Left lung (tissue), 10 donors: ENCODE measurements around the gene RPL39. TPM values are rescaled to one million over a fixed set of nuclear protein-coding genes. Genes with fewer than 3 reads are reported as not detected.
"Not testable (repeated sequence)": the region's sequence is repeated elsewhere in the genome, so short reads cannot be mapped to it uniquely, and the experiment has no call there.

ENCODE experiments used
- ATAC-seq: fragments of 200-7000 bp; cut with Tn5 transposase; one replicate; pipeline ENCODE4 v1.9.1; 2020; ENCODE audit warnings: moderate library complexity
- DNase-seq, 4 donors: peaks; one replicate each; pipeline ENCODE4 v3.0.0-alpha.2; 2013 to 2020
- H3K27ac ChIP-seq, 2 donors: fragments of 200-600 bp; sonication (generic) in 1 of 2; one replicate each; pipeline versions ENCODE4 v1.5.0 to v1.8.0; 2020 to 2021
- H3K27me3 ChIP-seq, 2 donors: fragments of 200-600 bp; sonication (generic) in 1 of 2; one replicate each; pipeline versions ENCODE4 v1.5.0 to v1.8.0; 2020 to 2021
- H3K36me3 ChIP-seq, 2 donors: fragments of 200-600 bp; sonication (generic) in 1 of 2; one replicate each; pipeline versions ENCODE4 v1.5.0 to v1.8.0; 2020 to 2021
- H3K4me1 ChIP-seq, 2 donors: fragments of 200-600 bp; one replicate each; pipeline ENCODE4 v1.8.0; 2021
- H3K4me3 ChIP-seq, 2 donors: fragments of 200-600 bp; sonication (generic) in 1 of 2; one replicate each; pipeline versions ENCODE4 v1.5.0 to v1.8.0; 2020 to 2021; ENCODE audit warnings: mild to moderate bottlenecking in 1 of 2
- H3K9me3 ChIP-seq, 2 donors: fragments of 200-600 bp; sonication (generic) in 1 of 2; one replicate each; pipeline versions ENCODE4 v1.5.0 to v1.8.0; 2020 to 2021
- intact Hi-C, 2 donors: fragments of 100-400 bp; cut with DNase I; formaldehyde crosslinking; loops; one replicate each; pipeline versions ENCODE4 v1.11.2 to v1.14.2; 2022
- polyA plus RNA-seq, 6 donors: library from polyadenylated mRNA; unstranded; fragments of 120-200 nt; gene quantifications; one replicate each; pipeline ENCODE4 v1.2.1, GENCODE V29; 2013; ENCODE audit not compliant: insufficient read length in 6 of 6
- total RNA-seq, 2 donors: library from RNA; stranded (reverse); fragmentation: NEBNext Ultra II Directional; extraction: Animal tissue kit (Norgen Biotek cat#: 25700); gene quantifications; one replicate each; pipeline ENCODE4 v1.2.1, GENCODE V29; 2021
- TF ChIP-seq, protein P1 (sequence below), 2 donors: fragments of 200-600 bp; sonication (generic) in 1 of 2; IDR thresholded peaks; one replicate each; pipeline versions ENCODE4 v1.5.0 to v1.8.0; 2021; ENCODE audit warnings: antibody characterized with exemption in 2 of 2
- donor health status: DM: no; HTN: yes; CAD: no.
- donor health status: DM: no; HTN: no; CAD: no.

The RPL39 gene
- total and polyA plus RNA-seq, 8 donors: 1,442 to 3,113 (median 2,701) TPM

DNA sequence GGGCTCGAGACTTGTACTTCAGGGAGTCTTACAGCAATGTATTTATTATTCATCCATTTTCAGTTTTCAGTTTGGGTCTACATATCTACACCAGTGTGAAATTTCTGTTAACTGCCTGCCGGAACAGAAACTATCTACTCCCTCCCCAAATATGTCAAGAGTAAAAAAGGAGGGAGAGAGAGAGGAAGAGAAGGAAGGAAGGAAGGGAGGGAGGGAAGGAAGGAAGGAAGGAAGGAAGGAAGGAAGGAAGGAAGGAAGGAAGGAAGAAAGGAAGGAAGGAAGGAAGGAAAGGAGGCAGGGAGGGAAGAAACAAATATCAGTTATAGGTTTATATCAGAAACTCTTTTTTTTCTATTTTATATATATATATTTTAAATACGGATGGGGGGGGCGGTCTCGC is 12.6 kb downstream of the RPL39 start:
- intact Hi-C loops: no loop called here
- H3K4me1 ChIP-seq: peaks cover 0 to 9% of the 10 kb centered on the region in 2 donors
- H3K9me3 ChIP-seq: no peaks in the 10 kb centered on the region
- H3K4me3 ChIP-seq: no peak overlapping the region
- no peaks in the 10 kb centered on the region for H3K27me3 ChIP-seq
- ATAC-seq: no peak
- no peak overlapping the region for H3K27ac ChIP-seq
- TF ChIP-seq, protein P1, sequence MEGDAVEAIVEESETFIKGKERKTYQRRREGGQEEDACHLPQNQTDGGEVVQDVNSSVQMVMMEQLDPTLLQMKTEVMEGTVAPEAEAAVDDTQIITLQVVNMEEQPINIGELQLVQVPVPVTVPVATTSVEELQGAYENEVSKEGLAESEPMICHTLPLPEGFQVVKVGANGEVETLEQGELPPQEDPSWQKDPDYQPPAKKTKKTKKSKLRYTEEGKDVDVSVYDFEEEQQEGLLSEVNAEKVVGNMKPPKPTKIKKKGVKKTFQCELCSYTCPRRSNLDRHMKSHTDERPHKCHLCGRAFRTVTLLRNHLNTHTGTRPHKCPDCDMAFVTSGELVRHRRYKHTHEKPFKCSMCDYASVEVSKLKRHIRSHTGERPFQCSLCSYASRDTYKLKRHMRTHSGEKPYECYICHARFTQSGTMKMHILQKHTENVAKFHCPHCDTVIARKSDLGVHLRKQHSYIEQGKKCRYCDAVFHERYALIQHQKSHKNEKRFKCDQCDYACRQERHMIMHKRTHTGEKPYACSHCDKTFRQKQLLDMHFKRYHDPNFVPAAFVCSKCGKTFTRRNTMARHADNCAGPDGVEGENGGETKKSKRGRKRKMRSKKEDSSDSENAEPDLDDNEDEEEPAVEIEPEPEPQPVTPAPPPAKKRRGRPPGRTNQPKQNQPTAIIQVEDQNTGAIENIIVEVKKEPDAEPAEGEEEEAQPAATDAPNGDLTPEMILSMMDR (IDR thresholded peaks at IDR 0.05): no peak
- peaks cover 0 to 8% of the 10 kb centered on the region in 2 donors for H3K36me3 ChIP-seq
- DNase-seq: no peak

DNA sequence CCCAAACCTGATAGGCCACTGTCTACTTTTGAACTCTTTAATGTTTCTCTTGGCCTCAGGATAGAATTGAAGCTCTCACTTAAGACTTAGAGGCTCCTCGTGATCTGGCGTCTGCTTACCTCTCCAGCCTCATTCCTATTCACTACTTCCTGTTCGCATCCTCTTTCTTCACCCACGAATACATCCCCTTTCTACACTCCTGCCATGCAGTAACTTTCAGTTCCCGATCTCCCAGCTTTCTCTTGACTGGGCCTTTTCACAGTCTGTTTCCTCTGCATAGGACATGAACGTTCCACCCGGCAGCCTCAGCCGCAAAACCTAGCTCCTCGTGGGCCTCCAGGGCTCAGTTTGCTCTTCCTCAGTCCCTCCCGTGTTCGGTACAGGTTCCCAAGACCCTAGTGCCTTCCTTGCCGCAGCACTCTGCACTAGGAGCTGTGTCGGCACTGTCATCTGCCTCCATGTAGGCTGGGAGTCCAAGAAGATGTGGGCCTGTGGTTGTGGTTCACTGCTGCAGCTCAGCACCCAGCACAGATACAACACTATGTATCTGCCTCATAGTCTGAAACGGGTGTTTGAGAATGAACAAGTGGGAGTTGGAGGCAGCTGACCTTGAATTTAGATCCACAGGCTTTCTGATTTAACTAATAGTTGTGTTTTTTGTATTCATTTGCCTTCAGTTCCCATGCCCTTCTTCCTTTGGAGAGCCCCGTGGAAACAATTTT is 15.8 kb downstream of the RPL39 start:
- peaks cover 0 to under 1% of the 10 kb centered on the region in 2 donors for H3K36me3 ChIP-seq
- peak; percentile 50 for ATAC-seq
- DNase-seq: no peak
- H3K4me1 ChIP-seq: peaks cover 0 to 5% of the 10 kb centered on the region in 2 donors
- no peak overlapping the region for H3K4me3 ChIP-seq
- no peaks in the 10 kb centered on the region for H3K9me3 ChIP-seq
- no peaks in the 10 kb centered on the region for H3K27me3 ChIP-seq
- intact Hi-C loops: no loop called here
- H3K27ac ChIP-seq: peak overlapping the region in 1 of 2 donors; percentile 63
- TF ChIP-seq, protein P1 (IDR thresholded peaks at IDR 0.05): no peak

DNA sequence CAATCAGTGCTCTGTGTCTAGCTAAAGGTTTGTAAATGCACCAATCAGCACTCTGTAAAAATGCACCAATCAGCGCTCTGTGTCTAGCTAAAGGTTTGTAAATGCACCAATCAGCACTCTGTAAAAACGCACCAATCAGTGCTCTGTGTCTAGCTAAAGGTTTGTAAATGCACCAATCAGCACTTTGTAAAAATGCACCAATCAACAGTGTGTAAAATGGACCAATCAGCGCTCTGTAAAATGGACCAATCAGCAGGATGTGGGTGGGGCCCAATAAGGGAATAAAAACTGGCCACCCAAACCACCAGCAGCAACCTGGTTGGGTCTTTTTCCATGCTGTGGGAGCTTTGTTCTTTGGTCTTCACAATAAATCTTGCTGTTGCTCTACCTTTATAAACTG is 22.0 kb downstream of the RPL39 start:
- intact Hi-C loops, DNase-seq, H3K9me3 ChIP-seq, ATAC-seq, H3K27me3 ChIP-seq, H3K27ac ChIP-seq, H3K4me3 ChIP-seq, H3K4me1 ChIP-seq, H3K36me3 ChIP-seq: not testable (repeated sequence)

DNA sequence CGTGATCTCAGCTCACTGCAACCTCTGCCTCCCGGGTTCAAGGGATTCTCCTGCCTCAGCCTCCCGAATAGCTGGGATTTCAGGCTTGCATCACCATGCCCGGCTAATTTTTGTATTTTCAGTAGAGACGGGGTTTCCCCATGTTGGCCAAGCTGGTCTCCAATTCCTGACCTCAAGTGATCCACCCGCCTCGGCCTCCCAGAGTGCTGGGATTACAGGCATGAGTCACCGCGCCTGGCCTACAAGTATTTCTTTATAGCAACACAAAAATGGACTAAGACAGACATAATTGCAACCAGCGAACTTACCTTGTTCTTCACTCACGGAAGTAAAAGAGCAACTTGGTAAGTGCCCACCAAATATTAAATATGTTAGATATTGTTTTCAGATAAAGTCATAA is 23.0 kb downstream of the RPL39 start:
- H3K4me1 ChIP-seq, H3K27me3 ChIP-seq, H3K27ac ChIP-seq, DNase-seq, H3K36me3 ChIP-seq, H3K9me3 ChIP-seq, intact Hi-C loops, H3K4me3 ChIP-seq, ATAC-seq: not testable (repeated sequence)

DNA sequence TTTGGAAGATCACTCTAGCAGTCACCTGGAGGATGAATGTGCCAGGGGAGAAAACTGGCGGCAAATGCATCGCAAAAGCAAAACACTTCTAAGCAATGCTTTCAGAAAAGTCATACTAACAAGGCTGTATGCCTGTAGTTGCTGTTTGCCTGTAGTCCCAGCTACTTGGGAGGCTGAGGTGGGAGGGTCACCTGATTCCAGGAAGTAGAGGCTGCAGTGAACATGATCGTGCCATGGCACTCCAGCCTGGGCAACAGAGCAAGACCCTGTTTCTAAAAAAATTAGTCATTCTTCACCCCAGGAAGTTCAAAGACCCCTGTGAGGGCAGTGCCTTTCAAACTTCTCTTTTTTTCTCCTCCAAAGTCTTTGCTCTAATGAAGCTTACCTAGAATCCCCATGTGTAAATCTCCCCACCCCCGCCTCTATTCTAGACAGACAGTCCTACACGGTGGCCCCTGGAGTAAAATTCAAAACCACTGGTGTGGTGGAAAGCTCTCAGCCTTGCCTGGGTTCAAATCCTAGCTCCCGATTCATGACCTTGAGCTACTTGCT is 27.5 kb downstream of the RPL39 start:
- no peak for DNase-seq
- Histone ChIP-seq H3K27me3 (peaks cover 0 to 9% of the 10 kb centered on the region in 2 donors), H3K9me3 (no peaks in the 10 kb centered on the region), H3K36me3 (no peaks in the 10 kb centered on the region), H3K4me3 (no peak overlapping the region), H3K27ac (no peak overlapping the region), H3K4me1 (no peaks in the 10 kb centered on the region)
- intact Hi-C loops: no loop called here
- TF ChIP-seq, protein P1 (IDR thresholded peaks at IDR 0.05): no peak
- ATAC-seq: no peak

DNA sequence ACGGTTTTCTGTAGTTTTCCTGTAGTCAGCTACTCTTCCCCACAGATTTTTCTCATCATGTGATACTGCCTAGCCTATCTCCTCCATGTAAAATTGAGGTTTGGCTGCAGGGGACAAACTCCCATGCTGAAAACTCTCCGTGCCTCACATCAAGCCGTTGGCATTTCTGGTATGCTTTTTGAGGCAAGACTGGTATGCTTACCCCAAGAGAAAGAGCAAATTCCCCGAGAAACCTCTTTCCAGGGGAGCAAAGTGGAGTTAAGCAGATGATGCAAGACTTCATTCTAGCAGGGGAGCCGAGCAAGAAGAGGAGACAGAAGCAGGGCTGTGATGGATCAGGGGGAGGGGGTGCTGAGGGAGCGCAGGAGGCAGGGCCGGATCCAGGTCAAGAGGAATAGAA is 28.2 kb downstream of the RPL39 start:
- Histone ChIP-seq H3K27me3 (peaks cover 0 to 10% of the 10 kb centered on the region in 2 donors), H3K27ac (no peak overlapping the region), H3K9me3 (no peaks in the 10 kb centered on the region), H3K36me3 (no peaks in the 10 kb centered on the region), H3K4me1 (no peaks in the 10 kb centered on the region), H3K4me3 (no peak overlapping the region)
- ATAC-seq (no peak), DNase-seq (no peak)
- intact Hi-C loops: no loop called here
- TF ChIP-seq, protein P1 (IDR thresholded peaks at IDR 0.05): no peak
